HepG2 (cell line): ENCODE results near the gene H6PD. TPM values are rescaled to one million over a fixed set of nuclear protein-coding genes. Genes with fewer than 3 reads are reported as not detected.
A peak's percentile ranks its signal among the peaks of the same experiment; 100 is the strongest.

ENCODE experiments used
- CTCF ChIP-seq: sonication (generic); formaldehyde crosslinking; IDR thresholded peaks from 2 replicates; pipeline ENCODE4 v1.5.0; 2020; ENCODE audit warnings: mild to moderate bottlenecking, missing genetic modification reagents, moderate library complexity
- DZIP1 ChIP-seq: sonication (generic); formaldehyde crosslinking; IDR thresholded peaks from 2 replicates; pipeline ENCODE4 v1.5.0; 2020; ENCODE audit warnings: mild to moderate bottlenecking, missing genetic modification reagents
- HNRNPL ChIP-seq: fragments of 200-400 bp; formaldehyde crosslinking; IDR thresholded peaks from 2 replicates; pipeline ENCODE4 v1.6.1; 2017; ENCODE audit warnings: mild to moderate bottlenecking, low read depth, low read length
- MBNL3 ChIP-seq: fragments of 250-450 bp; sonication (Bioruptor Pico); conservative IDR thresholded peaks from 2 replicates; pipeline ENCODE4 v1.8.0; 2022; ENCODE audit warnings: mild to moderate bottlenecking, inconsistent platforms
- MIXL1 ChIP-seq: IDR thresholded peaks from 2 replicates; pipeline ENCODE4 v1.6.1; 2016
- NFATC3 ChIP-seq: sonication (generic); formaldehyde crosslinking; IDR thresholded peaks from 2 replicates; pipeline ENCODE4 v1.5.1; 2020; ENCODE audit warnings: mild to moderate bottlenecking, missing genetic modification reagents
- PCBP1 ChIP-seq: fragments of 200-400 bp; formaldehyde crosslinking; IDR thresholded peaks from 2 replicates; pipeline ENCODE4 v1.6.1; 2017; ENCODE audit warnings: mild to moderate bottlenecking, low read depth, low read length, borderline replicate concordance
- RXRB ChIP-seq: IDR thresholded peaks from 2 replicates; pipeline ENCODE4 v1.6.1; 2016; ENCODE audit warnings: borderline replicate concordance, missing genetic modification reagents, missing compliant biosample characterization
- SATB2 ChIP-seq: sonication (generic); formaldehyde crosslinking; IDR thresholded peaks from 2 replicates; pipeline ENCODE4 v1.5.0; 2020; ENCODE audit warnings: missing genetic modification reagents
- ZBTB40 ChIP-seq, 2 experiments: fragments of 450-650 bp in 1 of 2; sonication (generic) in 1 of 2; formaldehyde crosslinking in 1 of 2; IDR thresholded peaks; 2 replicates each; pipeline versions ENCODE4 v1.6.1 to v1.8.0; 2016 to 2022; ENCODE audit warnings: antibody characterized with exemption in 1 of 2, mild to moderate bottlenecking in 1 of 2, missing genetic modification reagents in 1 of 2
- ZNF441 ChIP-seq: sonication (generic); formaldehyde crosslinking; IDR thresholded peaks from 2 replicates; pipeline ENCODE4 v1.7.0; 2021; ENCODE audit warnings: missing genetic modification reagents, borderline replicate concordance
- ZNF777 ChIP-seq: sonication (generic); formaldehyde crosslinking; IDR thresholded peaks from 2 replicates; pipeline ENCODE4 v1.4.0; 2020; ENCODE audit warnings: missing genetic modification reagents
- ZNF790 ChIP-seq: sonication (generic); formaldehyde crosslinking; IDR thresholded peaks from 2 replicates; pipeline ENCODE4 v1.8.0; 2022; ENCODE audit warnings: missing genetic modification reagents, mild to moderate bottlenecking, borderline replicate concordance
- ZSCAN9 ChIP-seq: IDR thresholded peaks from 2 replicates; pipeline ENCODE4 v1.6.1; 2016; ENCODE audit warnings: borderline replicate concordance
- polyA plus RNA-seq, 8 experiments: library from polyadenylated mRNA; depleted of rRNA in 3 of 8; stranded (reverse) in 7 of 8; unstranded in 1 of 8; fragments of >200 nt; fragmentation: Illumina TruSeq in 4 of 8; extraction: Trizol in 4 of 8; gene quantifications; 2 replicates each; pipeline versions ENCODE4 v1.2.1 to v1.2.3, GENCODE V29; 2011 to 2016; ENCODE audit warnings: low read depth in 4 of 8, missing spikeins in 1 of 8, mixed read lengths in 1 of 8; ENCODE audit not compliant: insufficient read depth in 1 of 8
- total RNA-seq, 5 experiments: library from RNA; depleted of rRNA; stranded (reverse); fragments of >200 nt; fragmentation: Illumina TruSeq; extraction: Trizol; gene quantifications; 2 replicates each; pipeline ENCODE4 v1.2.3, GENCODE V29; 2016; ENCODE audit warnings: low read depth in 1 of 5

Gene H6PD
- total and polyA plus RNA-seq, 2 of the 13 experiments (the other 11 are each of a cell fraction or from before 2014, with no cell fraction given), result 9.3 to 14.1 TPM

- TF ChIP-seq CTCF, result peak; percentile 89
- TF ChIP-seq DZIP1 (CRISPR knock-in tag), result no peak
- peak; percentile 24; the same call in 1 of the 2 replicates for TF ChIP-seq MIXL1
- no peak for TF ChIP-seq ZNF790
- TF ChIP-seq PCBP1, result 0 out of 2 replicates have a peak, but pooled peaks have one; percentile 66
- TF ChIP-seq ZBTB40 (IDR thresholded peaks at IDR 0.05), result no peak
- TF ChIP-seq ZBTB40 (CRISPR knock-in tag; IDR thresholded peaks at IDR 0.05), result peak; percentile 46; the same call in 1 of the 2 replicates
- TF ChIP-seq HNRNPL, result 0 out of 2 replicates have a peak, but pooled peaks have one; percentile 34
- peak; percentile 71; the same call in 1 of the 2 replicates for TF ChIP-seq ZNF777 (CRISPR knock-in tag)
- peak; percentile 10; the same call in 1 of the 2 replicates for TF ChIP-seq ZNF441 (CRISPR knock-in tag)
- 0 out of 2 replicates have a peak, but pooled peaks have one; percentile 80 for TF ChIP-seq SATB2 (CRISPR knock-in tag)
- TF ChIP-seq MBNL3 (CRISPR knock-in tag), result no peak
- no peak for TF ChIP-seq NFATC3 (CRISPR knock-in tag)
- no peak; the same call in 1 of the 2 replicates for TF ChIP-seq ZSCAN9 (CRISPR knock-in tag)
- peak; percentile 36; the same call in 1 of the 2 replicates for TF ChIP-seq RXRB (CRISPR knock-in tag)
These were observed at the start of gene H6PD (continued) for GRCh38 chr1:9234223-9235095.
